CD14-positive monocyte (primary cell): ENCODE data around the gene SUGCT. TPM values are rescaled to one million over a fixed set of nuclear protein-coding genes. Genes with fewer than 3 reads are reported as not detected.

Experiments
- DNase-seq, 3 donors: peaks; one replicate each; pipeline ENCODE4 v3.0.0-alpha.2; 2011 to 2022
- H2AFZ ChIP-seq: 2 replicates; pipeline ENCODE4 v1.6.0; 2012; ENCODE audit warnings: mild to moderate bottlenecking, low read depth, low read length, inconsistent platforms; ENCODE audit not compliant: insufficient read depth, poor library complexity, severe bottlenecking
- H3K27ac ChIP-seq, 2 donors: 1 replicate in 1 of 2; 2 replicates in 1 of 2; pipeline ENCODE4 v1.5.1; 2012 to 2013; ENCODE audit warnings: low read length in 2 of 2, control low read depth in 1 of 2, inconsistent platforms in 1 of 2, low read depth in 1 of 2, mild to moderate bottlenecking in 1 of 2
- H3K27me3 ChIP-seq, 2 donors: one replicate each; pipeline versions ENCODE4 v1.6.0 to v1.6.1; 2011 to 2013; ENCODE audit warnings: low read length in 2 of 2; ENCODE audit not compliant: control insufficient read depth in 2 of 2, insufficient read depth in 2 of 2
- H3K36me3 ChIP-seq, 2 donors: replicated peaks in 1 of 2; 1 replicate in 1 of 2; 2 replicates in 1 of 2; pipeline versions ENCODE4 v1.5.1 to v1.6.1; 2012 to 2013; ENCODE audit warnings: low read length in 2 of 2, control low read depth in 1 of 2, inconsistent platforms in 1 of 2, mild to moderate bottlenecking in 1 of 2; ENCODE audit not compliant: insufficient read depth in 2 of 2, control insufficient read depth in 1 of 2
- H3K4me1 ChIP-seq, 2 donors: 1 replicate in 1 of 2; 2 replicates in 1 of 2; pipeline versions ENCODE4 v1.5.1 to v1.6.1; 2012 to 2013; ENCODE audit warnings: low read length in 2 of 2, control low read depth in 1 of 2, inconsistent platforms in 1 of 2, mild to moderate bottlenecking in 1 of 2, moderate library complexity in 1 of 2; ENCODE audit not compliant: insufficient read depth in 2 of 2, control insufficient read depth in 1 of 2
- H3K4me2 ChIP-seq: replicated peaks from 2 replicates; pipeline ENCODE3; 2012; ENCODE audit warnings: low read length, moderate library complexity, mild to moderate bottlenecking; ENCODE audit not compliant: poor library complexity, severe bottlenecking; ENCODE audit errors: extremely low read depth
- H3K4me3 ChIP-seq, 3 experiments: fragments of 200-600 bp in 1 of 3; sonication (generic) in 1 of 3; replicated peaks in 1 of 3; 1 replicate in 2 of 3; 2 replicates in 1 of 3; pipeline ENCODE4 v1.5.1; 2011 to 2013; ENCODE audit warnings: low read length in 3 of 3, mild to moderate bottlenecking in 3 of 3, control low read depth in 2 of 3, low read depth in 2 of 3, inconsistent platforms in 1 of 3, moderate library complexity in 1 of 3
- H3K79me2 ChIP-seq: 2 replicates; pipeline ENCODE4 v1.6.0; 2012; ENCODE audit warnings: mild to moderate bottlenecking, control low read depth, inconsistent platforms, low read length, moderate library complexity; ENCODE audit not compliant: insufficient read depth
- H3K9ac ChIP-seq: 2 replicates; pipeline ENCODE4 v1.6.0; 2017; ENCODE audit warnings: low read length, mild to moderate bottlenecking; ENCODE audit not compliant: insufficient read depth, poor library complexity, severe bottlenecking
- H3K9me3 ChIP-seq, 2 donors: replicated peaks in 1 of 2; 1 replicate in 1 of 2; 2 replicates in 1 of 2; pipeline versions ENCODE4 v1.5.1 to v1.6.1; 2012 to 2013; ENCODE audit warnings: low read length in 2 of 2, control low read depth in 1 of 2; ENCODE audit not compliant: control insufficient read depth in 1 of 2, insufficient read depth in 1 of 2
- H4K20me1 ChIP-seq: 2 replicates; pipeline ENCODE4 v1.6.0; 2012; ENCODE audit warnings: mild to moderate bottlenecking, low read length, control low read depth, moderate library complexity; ENCODE audit not compliant: insufficient read depth
- H3K27ac Mint-ChIP-seq, 7 donors: one replicate each; pipeline ENCODE4 v1.8.0; 2020; ENCODE audit warnings: mild to moderate bottlenecking in 7 of 7, mixed read lengths in 7 of 7, moderate library complexity in 6 of 7, inconsistent platforms in 2 of 7
- H3K27me3 Mint-ChIP-seq, 3 donors: one replicate each; pipeline ENCODE4 v1.8.0; 2021 to 2022; ENCODE audit warnings: low read depth in 3 of 3, mild to moderate bottlenecking in 3 of 3, mixed read lengths in 3 of 3, moderate library complexity in 3 of 3, inconsistent platforms in 1 of 3
- H3K36me3 Mint-ChIP-seq, 2 donors: one replicate each; pipeline ENCODE4 v1.8.0; 2020; ENCODE audit warnings: mixed read lengths in 2 of 2, inconsistent platforms in 1 of 2, mild to moderate bottlenecking in 1 of 2
- H3K4me1 Mint-ChIP-seq: one replicate; pipeline ENCODE4 v1.8.0; 2020; ENCODE audit warnings: mild to moderate bottlenecking, mixed read lengths
- H3K4me3 Mint-ChIP-seq, 2 donors: one replicate each; pipeline ENCODE4 v1.8.0; 2020; ENCODE audit warnings: mild to moderate bottlenecking in 2 of 2, mixed read lengths in 2 of 2, moderate library complexity in 1 of 2
- H3K9me3 Mint-ChIP-seq, 7 donors: one replicate each; pipeline ENCODE4 v1.8.0; 2020 to 2022; ENCODE audit warnings: mixed read lengths in 7 of 7, mild to moderate bottlenecking in 6 of 7, moderate library complexity in 6 of 7, inconsistent platforms in 2 of 7
- CTCF ChIP-seq: fragments of 200-600 bp; IDR thresholded peaks from one replicate; pipeline ENCODE4 v1.8.0; 2022; ENCODE audit warnings: antibody characterized with exemption, mild to moderate bottlenecking
- WGBS: methylation state at CpG from one replicate; pipeline ENCODE4 v1.1.5; 2013; ENCODE audit warnings: missing lambda C conversion rate; ENCODE audit not compliant: insufficient coverage; 5-methylcytosine and 5-hydroxymethylcytosine counted together
- intact Hi-C, 2 donors: fragments of 100-400 bp; cut with micrococcal nuclease; formaldehyde crosslinking; loops; one replicate each; pipeline versions ENCODE4 v1.15.0 to v1.15.1; 2023
- polyA plus RNA-seq, 3 donors: library from polyadenylated mRNA; depleted of rRNA in 1 of 3; unstranded in 2 of 3; stranded (reverse) in 1 of 3; fragments of 300-500 nt in 2 of 3; fragments of >200 nt in 1 of 3; fragmentation: Illumina TruSeq in 2 of 3; gene quantifications; 1 replicate in 2 of 3; 2 replicates in 1 of 3; pipeline ENCODE4 v1.2.3, GENCODE V29; 2012 to 2021

Gene SUGCT
- polyA plus RNA-seq, 3 donors = not detected

DNA sequence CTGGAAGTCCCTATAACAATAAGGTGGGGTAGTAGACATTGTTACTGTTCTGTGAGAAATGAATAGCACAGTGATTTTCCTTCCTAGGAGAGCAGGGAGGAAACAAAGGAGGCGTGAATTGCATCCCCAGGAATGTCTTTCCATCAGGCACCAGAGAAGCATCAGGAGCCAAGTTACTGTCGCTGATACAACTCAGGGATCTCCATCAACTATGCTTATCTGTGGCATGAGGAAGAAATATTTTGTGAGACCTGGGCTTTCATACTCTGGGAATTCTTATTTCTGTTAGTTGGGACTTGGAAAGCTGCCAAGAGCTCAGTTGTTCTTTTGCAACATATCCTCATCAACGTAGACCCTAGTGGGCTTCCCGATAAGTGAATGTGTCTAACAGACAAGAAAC lies 622.3 kb downstream of the SUGCT start:
- Histone ChIP-seq H3K36me3 (no peaks in the 10 kb centered on the region), H3K27me3 (no peaks in the 10 kb centered on the region), H3K4me2 (no peak overlapping the region), H3K27ac (no peak overlapping the region), H3K4me3 (no peak overlapping the region), H4K20me1 (no peaks in the 10 kb centered on the region), H3K9ac (no peak overlapping the region), H3K4me1 (no peaks in the 10 kb centered on the region), H3K79me2 (no peaks in the 10 kb centered on the region), H2AFZ (no peak overlapping the region), H3K9me3 (no peaks in the 10 kb centered on the region)
- no peaks in the 10 kb centered on the region for H3K4me1 Mint-ChIP-seq
- H3K27me3 Mint-ChIP-seq = no peaks in the 10 kb centered on the region
- H3K27ac Mint-ChIP-seq = no peak overlapping the region
- intact Hi-C loops = no loop called here
- no peaks in the 10 kb centered on the region for H3K9me3 Mint-ChIP-seq
- WGBS = 100% methylated on average over 1 of the region's 4 CpGs
- no peaks in the 10 kb centered on the region for H3K36me3 Mint-ChIP-seq
- H3K4me3 Mint-ChIP-seq = no peak overlapping the region
- no peak for DNase-seq
- no peak for TF ChIP-seq CTCF

GRCh38 chr7:40758590-40758989 lies 623.8 kb downstream of the SUGCT start:
- Mint-ChIP-seq H3K9me3 (no peaks in the 10 kb centered on the region), H3K27ac (no peak overlapping the region), H3K4me1 (no peaks in the 10 kb centered on the region), H3K27me3 (peaks cover 0 to 2% (median 0%) of the 10 kb centered on the region in 3 donors), H3K4me3 (no peak overlapping the region), H3K36me3 (no peaks in the 10 kb centered on the region)
- Histone ChIP-seq H3K4me3 (no peak overlapping the region), H3K9me3 (no peaks in the 10 kb centered on the region), H3K27me3 (no peaks in the 10 kb centered on the region), H3K27ac (no peak overlapping the region), H3K79me2 (no peaks in the 10 kb centered on the region), H3K4me1 (no peaks in the 10 kb centered on the region), H3K4me2 (no peak overlapping the region), H2AFZ (no peak overlapping the region), H4K20me1 (no peaks in the 10 kb centered on the region), H3K36me3 (no peaks in the 10 kb centered on the region), H3K9ac (no peak overlapping the region)
- no peak for TF ChIP-seq CTCF
- DNase-seq = no peak
- intact Hi-C loops = no loop called here
- no CpG with 5 or more reads among the region's 3 CpGs for WGBS
